Esophagus squamous epithelium (tissue), 5 donors: Measurements from ENCODE around the gene EMC8. TPM values are rescaled to one million over a fixed set of nuclear protein-coding genes. Genes with fewer than 3 reads are reported as not detected.

Source experiments
- DNase-seq: peaks from one replicate; lab custom pipeline; 2025; lab: John Stamatoyannopoulos, UW
- H3K27ac ChIP-seq, 4 donors: fragments of 200-600 bp; sonication (generic); one replicate each; pipeline ENCODE4 v1.5.1; 2016 to 2019; ENCODE audit warnings: mild to moderate bottlenecking in 1 of 4
- H3K27me3 ChIP-seq, 4 donors: fragments of 200-600 bp; sonication (generic); 1 replicate in 3 of 4; 2 replicates in 1 of 4; pipeline versions ENCODE4 v1.5.1 to v1.6.0; 2017 to 2021; ENCODE audit warnings: antibody characterized with exemption in 1 of 4
- H3K36me3 ChIP-seq, 3 donors: fragments of 200-600 bp; sonication (generic); one replicate each; pipeline ENCODE4 v1.5.1; 2016 to 2019
- H3K4me1 ChIP-seq, 3 donors: fragments of 200-600 bp; sonication (generic); one replicate each; pipeline ENCODE4 v1.5.1; 2017 to 2019
- H3K4me3 ChIP-seq, 4 donors: fragments of 200-600 bp; sonication (generic); 1 replicate in 3 of 4; 2 replicates in 1 of 4; pipeline ENCODE4 v1.5.1; 2016 to 2019; ENCODE audit warnings: mild to moderate bottlenecking in 2 of 4, moderate library complexity in 1 of 4
- H3K9me3 ChIP-seq, 3 donors: fragments of 200-600 bp; sonication (generic); one replicate each; pipeline ENCODE4 v1.5.1; 2016 to 2019
- POLR2A ChIP-seq, 4 donors: fragments of 450-650 bp; IDR thresholded peaks; one replicate each; pipeline ENCODE4 v1.6.1; 2017; ENCODE audit warnings: antibody characterized with exemption in 4 of 4, mild to moderate bottlenecking in 4 of 4, moderate library complexity in 3 of 4
- WGBS, 2 donors: methylation state at CpG; one replicate each; pipeline ENCODE4 v1.1.5; 2018; 5-methylcytosine and 5-hydroxymethylcytosine counted together
- intact Hi-C: fragments of 100-400 bp; cut with DNase I; formaldehyde crosslinking; loops from one replicate; pipeline ENCODE4 v1.15.0; 2022
- total RNA-seq, 4 donors: library from RNA; depleted of rRNA; stranded (reverse); fragments of >200 nt; gene quantifications; one replicate each; pipeline ENCODE4 v1.1.0, GENCODE V29; 2016
- TF ChIP-seq, protein P1 (sequence below), 6 experiments: fragments of 450-650 bp in 4 of 6; fragments of 200-600 bp in 2 of 6; sonication (generic) in 2 of 6; IDR thresholded peaks; one replicate each; pipeline ENCODE4 v1.5.1; 2016 to 2019; ENCODE audit warnings: antibody characterized with exemption in 6 of 6, mild to moderate bottlenecking in 4 of 6, moderate library complexity in 4 of 6
- donor health status: DM: yes; HTN: yes; CAD: no.

EMC8 gene
- total RNA-seq, 4 donors from 2014 or later, result 18.7 to 32.4 (median 23.9) TPM

- WGBS, 2 donors, result 96% methylated on average over 3 of the region's 10 CpGs; no CpG with 5 or more reads in 1 of the 2 donors
- intact Hi-C loops, result no loop called here
- no peak overlapping the region for H3K27ac ChIP-seq
These were observed 64.9 kb downstream of the EMC8 start for GRCh38 chr16:85734311-85735017.

DNA sequence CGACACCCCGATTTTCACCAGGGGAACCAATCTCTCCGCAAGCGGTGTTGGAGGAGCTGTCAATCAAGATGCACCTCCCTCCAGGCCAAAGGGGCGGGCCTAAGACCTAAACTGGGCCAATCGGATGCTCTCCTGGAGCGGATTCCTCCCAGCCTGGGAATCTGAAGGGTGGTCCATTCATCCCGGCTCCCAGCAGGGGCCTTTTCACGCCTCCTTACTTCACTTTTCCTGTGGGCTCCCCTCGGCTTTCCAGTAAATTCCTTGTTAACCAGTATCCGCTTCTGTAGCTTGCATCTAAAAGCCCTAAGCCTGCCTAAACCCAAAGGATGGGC lies 65.5 kb downstream of the EMC8 start:
- Histone ChIP-seq H3K4me3 (no peak overlapping the region), H3K27ac (no peak overlapping the region), H3K27me3 (no peaks in the 10 kb centered on the region), H3K9me3 (no peaks in the 10 kb centered on the region), H3K36me3 (no peaks in the 10 kb centered on the region), H3K4me1 (no peaks in the 10 kb centered on the region)
- 60 to 79% methylated on average over 5 to 9 of the region's 11 CpGs for WGBS, 2 donors
- intact Hi-C loops, result no loop called here
- TF ChIP-seq, protein P1, sequence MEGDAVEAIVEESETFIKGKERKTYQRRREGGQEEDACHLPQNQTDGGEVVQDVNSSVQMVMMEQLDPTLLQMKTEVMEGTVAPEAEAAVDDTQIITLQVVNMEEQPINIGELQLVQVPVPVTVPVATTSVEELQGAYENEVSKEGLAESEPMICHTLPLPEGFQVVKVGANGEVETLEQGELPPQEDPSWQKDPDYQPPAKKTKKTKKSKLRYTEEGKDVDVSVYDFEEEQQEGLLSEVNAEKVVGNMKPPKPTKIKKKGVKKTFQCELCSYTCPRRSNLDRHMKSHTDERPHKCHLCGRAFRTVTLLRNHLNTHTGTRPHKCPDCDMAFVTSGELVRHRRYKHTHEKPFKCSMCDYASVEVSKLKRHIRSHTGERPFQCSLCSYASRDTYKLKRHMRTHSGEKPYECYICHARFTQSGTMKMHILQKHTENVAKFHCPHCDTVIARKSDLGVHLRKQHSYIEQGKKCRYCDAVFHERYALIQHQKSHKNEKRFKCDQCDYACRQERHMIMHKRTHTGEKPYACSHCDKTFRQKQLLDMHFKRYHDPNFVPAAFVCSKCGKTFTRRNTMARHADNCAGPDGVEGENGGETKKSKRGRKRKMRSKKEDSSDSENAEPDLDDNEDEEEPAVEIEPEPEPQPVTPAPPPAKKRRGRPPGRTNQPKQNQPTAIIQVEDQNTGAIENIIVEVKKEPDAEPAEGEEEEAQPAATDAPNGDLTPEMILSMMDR (IDR thresholded peaks at IDR 0.05), result no peak
- no peak for TF ChIP-seq POLR2A (IDR thresholded peaks at IDR 0.05)
- DNase-seq, result no peak

More at GRCh38 chr16:85734311-85735017, 64.9 kb downstream of the EMC8 start:
- TF ChIP-seq, protein P1 (IDR thresholded peaks at IDR 0.05), result no peak
- TF ChIP-seq POLR2A (IDR thresholded peaks at IDR 0.05), result no peak
- Histone ChIP-seq H3K9me3 (no peaks in the 10 kb centered on the region), H3K4me1 (no peaks in the 10 kb centered on the region), H3K36me3 (no peaks in the 10 kb centered on the region), H3K4me3 (no peak overlapping the region), H3K27me3 (no peaks in the 10 kb centered on the region)
- DNase-seq, result no peak

DNA sequence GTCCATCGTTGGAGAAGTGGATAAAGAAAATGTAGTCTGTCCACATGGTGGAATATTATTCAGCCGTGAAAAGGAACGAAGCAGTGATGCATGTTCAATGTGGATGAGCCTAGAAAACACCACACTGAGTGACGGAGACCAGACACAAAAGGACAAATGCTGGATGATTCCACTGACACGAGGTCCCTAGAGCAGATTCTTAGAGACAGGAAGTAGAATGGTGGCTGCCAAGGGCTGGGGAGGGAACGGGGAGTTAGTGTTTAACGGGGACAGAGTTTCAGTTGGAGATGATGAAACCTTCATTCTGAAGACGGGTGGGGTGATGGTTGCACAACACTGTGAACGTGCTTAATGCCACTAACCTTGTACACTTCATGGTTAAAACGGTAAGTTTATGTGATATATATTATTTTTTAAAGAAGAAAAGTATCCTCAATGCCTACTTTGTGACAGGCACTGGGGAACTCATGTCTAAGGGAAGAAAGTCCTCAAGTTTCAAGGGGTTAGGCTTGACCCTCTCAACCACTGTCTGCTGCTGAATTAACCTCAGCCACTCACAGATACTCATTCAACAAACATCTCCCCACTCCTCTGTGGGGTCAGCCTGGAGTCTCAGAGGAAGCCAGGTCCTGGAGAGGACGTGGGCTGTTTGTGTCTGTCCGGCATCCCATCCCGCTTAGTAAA lies 66.0 kb downstream of the EMC8 start:
- DNase-seq, result no peak
- no peaks in the 10 kb centered on the region for H3K9me3 ChIP-seq
- H3K27me3 ChIP-seq, result peaks cover 0 to 2% (median 0%) of the 10 kb centered on the region in 4 donors
- H3K36me3 ChIP-seq, result no peaks in the 10 kb centered on the region
- TF ChIP-seq, protein P1 (IDR thresholded peaks at IDR 0.05), result no peak
- no peak for TF ChIP-seq POLR2A (IDR thresholded peaks at IDR 0.05)
- intact Hi-C loops, result no loop called here
- 67 to 74% methylated on average over 13 of the region's 13 CpGs for WGBS, 2 donors
- no peak overlapping the region for H3K27ac ChIP-seq
- no peaks in the 10 kb centered on the region for H3K4me1 ChIP-seq
- H3K4me3 ChIP-seq, result no peak overlapping the region

DNA sequence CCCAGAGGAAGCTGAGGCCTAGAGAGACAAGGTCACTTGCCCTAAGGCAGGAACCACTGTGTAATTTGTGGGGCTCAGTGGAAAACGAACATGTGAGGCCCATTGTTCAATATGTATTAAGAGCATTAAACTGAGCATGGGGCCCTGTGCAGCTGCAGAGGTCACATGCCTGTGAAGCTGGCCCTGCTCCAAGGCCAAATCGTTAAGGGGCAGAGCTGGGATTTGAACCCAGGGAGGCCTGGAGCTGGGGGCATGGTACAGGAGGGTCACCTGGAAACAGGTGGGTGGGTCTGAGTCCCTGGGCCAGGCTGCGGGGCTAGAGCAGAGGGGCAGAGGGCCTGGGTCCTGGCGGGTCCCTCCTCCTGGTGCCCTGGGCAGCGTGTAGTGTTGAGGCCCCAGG lies 68.2 kb downstream of the EMC8 start:
- no peak for DNase-seq

DNA sequence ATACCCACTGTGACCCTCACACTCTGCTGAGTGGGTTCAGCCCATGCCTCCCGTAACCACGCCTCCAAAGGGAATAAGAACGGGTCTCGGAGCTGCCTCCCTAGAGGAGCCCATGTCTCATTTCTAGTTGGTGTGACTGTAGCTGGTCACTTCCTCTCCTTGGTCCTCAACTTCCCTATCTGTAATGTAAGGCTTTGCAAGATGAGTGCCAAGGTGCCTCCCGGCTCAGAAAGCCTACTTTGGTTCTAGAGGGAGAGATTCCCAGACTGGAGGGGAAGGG lies 69.2 kb downstream of the EMC8 start:
- no peak overlapping the region for H3K27ac ChIP-seq
- H3K36me3 ChIP-seq, result no peaks in the 10 kb centered on the region
- H3K27me3 ChIP-seq, result peaks cover 0 to 3% (median 0%) of the 10 kb centered on the region in 4 donors
- 80 to 90% methylated on average over 2 to 4 of the region's 5 CpGs for WGBS, 2 donors
- DNase-seq, result no peak
- H3K4me3 ChIP-seq, result no peak overlapping the region
- H3K4me1 ChIP-seq, result no peaks in the 10 kb centered on the region
- intact Hi-C loops, result no loop called here
- H3K9me3 ChIP-seq, result no peaks in the 10 kb centered on the region
- TF ChIP-seq, protein P1 (IDR thresholded peaks at IDR 0.05), result no peak
- TF ChIP-seq POLR2A (IDR thresholded peaks at IDR 0.05), result no peak

More for the DNA sequence above, 68.2 kb downstream of the EMC8 start:
- 33 to 68% methylated on average over 2 to 4 of the region's 5 CpGs for WGBS, 2 donors
- Histone ChIP-seq H3K27ac (no peak overlapping the region), H3K27me3 (peaks cover 0 to 3% (median 0%) of the 10 kb centered on the region in 4 donors), H3K4me3 (no peak overlapping the region), H3K36me3 (no peaks in the 10 kb centered on the region), H3K9me3 (no peaks in the 10 kb centered on the region), H3K4me1 (no peaks in the 10 kb centered on the region)
- TF ChIP-seq, protein P1 (IDR thresholded peaks at IDR 0.05), result no peak
- no peak for TF ChIP-seq POLR2A (IDR thresholded peaks at IDR 0.05)
- intact Hi-C loops, result no loop called here
